Trophoblast cell (in vitro differentiated cells and primary cell): ENCODE measurements around the gene MYH9.

Source experiments
- DNase-seq, 2 donors: peaks; one replicate each; pipeline ENCODE4 v3.0.0-alpha.2; 2016
- H2AFZ ChIP-seq: 2 replicates; pipeline ENCODE4 v1.6.1; 2013; ENCODE audit warnings: low read length, moderate library complexity, mild to moderate bottlenecking; ENCODE audit not compliant: insufficient read depth, poor library complexity
- H2AK5ac ChIP-seq: 2 replicates; pipeline ENCODE4 v1.6.1; 2013; ENCODE audit warnings: mild to moderate bottlenecking, low read length
- H2BK120ac ChIP-seq: 2 replicates; pipeline ENCODE4 v1.6.1; 2013; ENCODE audit warnings: low read length, mild to moderate bottlenecking, moderate library complexity; ENCODE audit not compliant: insufficient read depth, poor library complexity
- H2BK12ac ChIP-seq: 2 replicates; pipeline ENCODE4 v1.6.1; 2013; ENCODE audit warnings: mild to moderate bottlenecking, low read length, moderate library complexity
- H2BK5ac ChIP-seq: 2 replicates; pipeline ENCODE4 v1.6.1; 2013; ENCODE audit warnings: low read length, low read depth, moderate library complexity, mild to moderate bottlenecking; ENCODE audit not compliant: poor library complexity
- H3K14ac ChIP-seq: 2 replicates; pipeline ENCODE4 v1.6.1; 2013; ENCODE audit warnings: mild to moderate bottlenecking, low read length
- H3K18ac ChIP-seq: 2 replicates; pipeline ENCODE4 v1.6.1; 2013; ENCODE audit warnings: mild to moderate bottlenecking, low read length
- H3K23ac ChIP-seq: 2 replicates; pipeline ENCODE4 v1.6.1; 2013; ENCODE audit warnings: low read length
- H3K27ac ChIP-seq: 2 replicates; pipeline ENCODE4 v1.5.1; 2013; ENCODE audit warnings: low read depth, mild to moderate bottlenecking, inconsistent platforms, low read length, moderate library complexity
- H3K27me3 ChIP-seq: 2 replicates; pipeline ENCODE4 v1.6.1; 2013; ENCODE audit warnings: inconsistent platforms, mild to moderate bottlenecking, low read length, moderate library complexity; ENCODE audit not compliant: insufficient read depth
- H3K36me3 ChIP-seq, 2 experiments: 1 replicate in 1 of 2; 2 replicates in 1 of 2; pipeline ENCODE4 v1.6.1; 2013; ENCODE audit warnings: low read length in 2 of 2, mild to moderate bottlenecking in 2 of 2, moderate library complexity in 1 of 2; ENCODE audit not compliant: insufficient read depth in 2 of 2, control insufficient read depth in 1 of 2
- H3K4ac ChIP-seq: 2 replicates; pipeline ENCODE4 v1.6.1; 2013; ENCODE audit warnings: low read depth, mild to moderate bottlenecking, low read length, moderate library complexity
- H3K4me1 ChIP-seq, 2 experiments: 1 replicate in 1 of 2; 2 replicates in 1 of 2; pipeline ENCODE4 v1.6.1; 2013; ENCODE audit warnings: low read length in 2 of 2, mild to moderate bottlenecking in 2 of 2, moderate library complexity in 1 of 2; ENCODE audit not compliant: insufficient read depth in 2 of 2, control insufficient read depth in 1 of 2
- H3K4me2 ChIP-seq: 2 replicates; pipeline ENCODE4 v1.6.1; 2013; ENCODE audit warnings: inconsistent platforms, mild to moderate bottlenecking, low read length, moderate library complexity
- H3K4me3 ChIP-seq: 2 replicates; pipeline ENCODE4 v1.5.1; 2013; ENCODE audit warnings: mild to moderate bottlenecking, low read depth, low read length, inconsistent platforms
- H3K79me1 ChIP-seq: one replicate; pipeline ENCODE4 v1.6.1; 2013; ENCODE audit warnings: low read length
- H3K79me2 ChIP-seq: 2 replicates; pipeline ENCODE4 v1.6.1; 2013; ENCODE audit warnings: low read length, mild to moderate bottlenecking; ENCODE audit not compliant: control insufficient read depth, insufficient read depth, poor library complexity
- H3K9ac ChIP-seq: 2 replicates; pipeline ENCODE4 v1.6.1; 2013; ENCODE audit warnings: mild to moderate bottlenecking, low read length
- H3K9me3 ChIP-seq: 2 replicates; pipeline ENCODE4 v1.6.1; 2013; ENCODE audit warnings: low read depth, mild to moderate bottlenecking, control low read depth, inconsistent platforms, low read length; ENCODE audit not compliant: insufficient read depth
- H4K12ac ChIP-seq: 2 replicates; pipeline ENCODE4 v1.6.1; 2013; ENCODE audit warnings: low read depth, mild to moderate bottlenecking, low read length, moderate library complexity
- H4K8ac ChIP-seq: 2 replicates; pipeline ENCODE4 v1.6.1; 2013; ENCODE audit warnings: low read depth, mild to moderate bottlenecking, low read length, moderate library complexity
- H4K91ac ChIP-seq: one replicate; pipeline ENCODE4 v1.6.1; 2013; ENCODE audit warnings: low read depth, mild to moderate bottlenecking, low read length, moderate library complexity
- WGBS: extraction: QIAGEN DNeasy Blood & Tissue Kit; methylation state at CpG from one replicate; pipeline ENCODE4 v1.1.7; 2013; ENCODE audit warnings: missing lambda C conversion rate; ENCODE audit not compliant: insufficient read length, insufficient coverage; ENCODE audit errors: extremely low coverage; 5-methylcytosine and 5-hydroxymethylcytosine counted together

Gene MYH9

GRCh38 chr22:36367479-36367878, 20.3 kb downstream of the MYH9 start:
- peaks cover 67% of the 10 kb centered on the region for H3K79me2 ChIP-seq
- H2BK5ac ChIP-seq: no peak overlapping the region
- no peak overlapping the region for H2BK120ac ChIP-seq
- WGBS: no CpG with 5 or more reads among the region's 7 CpGs
- H4K8ac ChIP-seq: no peak overlapping the region
- H3K27ac ChIP-seq: no peak overlapping the region
- H4K91ac ChIP-seq: peak overlapping the region; percentile 8
- no peak overlapping the region for H3K4me2 ChIP-seq
- H3K27me3 ChIP-seq: no peaks in the 10 kb centered on the region
- H3K23ac ChIP-seq: no peak overlapping the region
- H3K4me1 ChIP-seq: peaks cover 76 to 79% of the 10 kb centered on the region in 2 experiments
- H3K36me3 ChIP-seq: peaks cover 6 to 22% of the 10 kb centered on the region in 2 experiments
- H3K9me3 ChIP-seq: peaks cover 2% of the 10 kb centered on the region
- H2AFZ ChIP-seq: no peak overlapping the region
- no peak overlapping the region for H2AK5ac ChIP-seq
- peak overlapping the region; percentile 26 for H3K18ac ChIP-seq
- peak overlapping the region; percentile 11 for H2BK12ac ChIP-seq
- peaks cover 24% of the 10 kb centered on the region for H3K79me1 ChIP-seq
- H4K12ac ChIP-seq: no peak overlapping the region
- no peak overlapping the region for H3K9ac ChIP-seq
- H3K4me3 ChIP-seq: no peak overlapping the region
- DNase-seq: no peak
- H3K4ac ChIP-seq: peak overlapping the region; percentile 78
- H3K14ac ChIP-seq: peak overlapping the region; percentile 23

- Histone ChIP-seq H3K18ac (peak overlapping the region; percentile 18), H3K9ac (no peak overlapping the region), H4K12ac (no peak overlapping the region), H3K4ac (peak overlapping the region; percentile 78), H2AK5ac (no peak overlapping the region), H3K27ac (peak overlapping the region; percentile 12), H3K4me2 (no peak overlapping the region), H3K9me3 (peaks cover 2% of the 10 kb centered on the region), H3K27me3 (no peaks in the 10 kb centered on the region), H3K79me2 (peaks cover 67% of the 10 kb centered on the region), H2BK120ac (no peak overlapping the region), H3K79me1 (peaks cover 24% of the 10 kb centered on the region), H2BK12ac (no peak overlapping the region), H4K8ac (no peak overlapping the region), H3K14ac (peak overlapping the region; percentile 3), H3K36me3 (peaks cover 5 to 24% of the 10 kb centered on the region in 2 experiments), H2AFZ (no peak overlapping the region), H3K4me1 (peaks cover 77 to 81% of the 10 kb centered on the region in 2 experiments), H3K4me3 (no peak overlapping the region), H4K91ac (no peak overlapping the region), H2BK5ac (no peak overlapping the region), H3K23ac (no peak overlapping the region)
- DNase-seq: no peak
- WGBS: no CpG with 5 or more reads among the region's 11 CpGs
Measured at GRCh38 chr22:36367066-36367465, 20.7 kb downstream of the MYH9 start.

GRCh38 chr22:36366291-36366708, 21.5 kb downstream of the MYH9 start:
- H2AFZ ChIP-seq: no peak overlapping the region
- no peak overlapping the region for H3K4me2 ChIP-seq
- H2BK12ac ChIP-seq: no peak overlapping the region
- peaks cover 2% of the 10 kb centered on the region for H3K9me3 ChIP-seq
- no peak overlapping the region for H3K23ac ChIP-seq
- peak overlapping the region; percentile 78 for H3K4ac ChIP-seq
- no peak overlapping the region for H3K27ac ChIP-seq
- WGBS: no CpG with 5 or more reads among the region's 10 CpGs
- H2AK5ac ChIP-seq: no peak overlapping the region
- H3K4me3 ChIP-seq: no peak overlapping the region
- H3K4me1 ChIP-seq: peaks cover 77 to 82% of the 10 kb centered on the region in 2 experiments
- peaks cover 67% of the 10 kb centered on the region for H3K79me2 ChIP-seq
- no peaks in the 10 kb centered on the region for H3K27me3 ChIP-seq
- H3K9ac ChIP-seq: no peak overlapping the region
- peaks cover 5 to 26% of the 10 kb centered on the region in 2 experiments for H3K36me3 ChIP-seq
- no peak overlapping the region for H4K91ac ChIP-seq
- H4K8ac ChIP-seq: no peak overlapping the region
- no peak overlapping the region for H2BK5ac ChIP-seq
- H3K18ac ChIP-seq: no peak overlapping the region
- DNase-seq: no peak
- H3K79me1 ChIP-seq: peaks cover 25% of the 10 kb centered on the region
- H3K14ac ChIP-seq: peak overlapping the region; percentile 2
- H2BK120ac ChIP-seq: no peak overlapping the region
- H4K12ac ChIP-seq: no peak overlapping the region

- Histone ChIP-seq H3K9me3 (no peaks in the 10 kb centered on the region), H3K4me2 (peak overlapping the region; percentile 19), H2BK120ac (no peak overlapping the region), H3K4me3 (no peak overlapping the region), H3K27me3 (no peaks in the 10 kb centered on the region), H3K4ac (peak overlapping the region; percentile 91), H4K8ac (no peak overlapping the region), H3K79me2 (peaks cover 65% of the 10 kb centered on the region), H3K23ac (no peak overlapping the region), H3K27ac (peak overlapping the region; percentile 48), H2BK5ac (peak overlapping the region; percentile 25), H3K4me1 (peaks cover 75 to 80% of the 10 kb centered on the region in 2 experiments), H4K91ac (peak overlapping the region; percentile 15), H3K79me1 (peaks cover 24% of the 10 kb centered on the region), H3K18ac (no peak overlapping the region), H3K14ac (no peak overlapping the region), H2AK5ac (no peak overlapping the region), H2BK12ac (no peak overlapping the region), H3K36me3 (peaks cover 5 to 23% of the 10 kb centered on the region in 2 experiments), H3K9ac (no peak overlapping the region), H2AFZ (no peak overlapping the region), H4K12ac (no peak overlapping the region)
- no CpG with 5 or more reads among the region's 9 CpGs for WGBS
- peak; percentile 64 to 77 for DNase-seq
Measured at GRCh38 chr22:36365020-36365411, 22.8 kb downstream of the MYH9 start.
